ENCODE data around the gene FUT7. TPM values are rescaled to one million over a fixed set of nuclear protein-coding genes. Genes with fewer than 3 reads are reported as not detected.

Gene FUT7
- total and polyA plus RNA-seq, 2 experiments from 2014 or later: not detected

GRCh38 chr9:137025517-137025966 is 6.3 kb downstream of the FUT7 start:
- H3K36me3 ChIP-seq: no peaks in the 10 kb centered on the region
- no peak for TF ChIP-seq CTCF (IDR thresholded peaks at IDR 0.05; ENCODE audit: low read depth, low read length)
- H3K27ac ChIP-seq: no peak overlapping the region
- no peak overlapping the region for H3K4me3 ChIP-seq
- DNase-seq (ENCODE audit: low read depth in 1 of 2, low spot score in 1 of 2): no peak
- no peaks in the 10 kb centered on the region for H3K27me3 ChIP-seq
- H3K4me1 ChIP-seq (ENCODE audit: low read depth): peaks cover 5% of the 10 kb centered on the region
- H3K9me3 ChIP-seq (ENCODE audit: low read depth): no peaks in the 10 kb centered on the region

GRCh38 chr9:137023583-137023991 is 8.3 kb downstream of the FUT7 start:
- H3K4me3 ChIP-seq: no peak overlapping the region
- no peak overlapping the region for H3K27ac ChIP-seq
- no peak for DNase-seq (ENCODE audit: low read depth in 1 of 2, low spot score in 1 of 2)
- H3K27me3 ChIP-seq: no peaks in the 10 kb centered on the region
- no peaks in the 10 kb centered on the region for H3K36me3 ChIP-seq
- H3K4me1 ChIP-seq (ENCODE audit: low read depth): peaks cover 5% of the 10 kb centered on the region
- no peak for TF ChIP-seq CTCF (IDR thresholded peaks at IDR 0.05; ENCODE audit: low read depth, low read length)
- no peaks in the 10 kb centered on the region for H3K9me3 ChIP-seq (ENCODE audit: low read depth)

DNA sequence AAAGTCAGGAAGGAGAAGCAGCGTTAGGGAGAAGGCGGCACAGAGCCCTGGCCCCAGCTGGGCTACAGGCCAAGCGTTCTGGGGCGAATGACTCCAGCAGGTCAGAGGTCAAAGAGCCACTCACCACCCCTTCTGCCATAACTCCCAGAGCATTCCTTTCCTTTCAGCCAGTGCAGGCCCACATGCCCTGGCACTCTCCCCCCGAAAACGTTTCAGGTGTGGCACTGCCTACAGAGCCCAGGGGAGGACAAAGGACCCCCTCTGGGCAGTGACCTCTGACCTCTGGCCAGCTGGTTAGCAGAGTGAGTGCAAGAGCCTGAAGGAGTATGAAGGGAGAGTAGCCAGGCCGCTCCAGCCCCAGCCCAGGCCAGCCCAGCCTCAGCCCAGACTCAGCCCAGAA is 8.7 kb downstream of the FUT7 start:
- no peak overlapping the region for H3K4me3 ChIP-seq
- TF ChIP-seq CTCF (IDR thresholded peaks at IDR 0.05; ENCODE audit: low read depth, low read length): no peak
- DNase-seq (ENCODE audit: low read depth in 1 of 2, low spot score in 1 of 2): no peak

GRCh38 chr9:137022662-137023008 is 9.3 kb downstream of the FUT7 start:
- peaks cover 5% of the 10 kb centered on the region for H3K4me1 ChIP-seq (ENCODE audit: low read depth)
- H3K36me3 ChIP-seq: no peaks in the 10 kb centered on the region
- no peak for DNase-seq (ENCODE audit: low read depth in 1 of 2, low spot score in 1 of 2)
- TF ChIP-seq CTCF (IDR thresholded peaks at IDR 0.05; ENCODE audit: low read depth, low read length): no peak
- no peaks in the 10 kb centered on the region for H3K9me3 ChIP-seq (ENCODE audit: low read depth)
- H3K27ac ChIP-seq: no peak overlapping the region
- no peaks in the 10 kb centered on the region for H3K27me3 ChIP-seq
- H3K4me3 ChIP-seq: no peak overlapping the region

More for the DNA sequence above, 8.7 kb downstream of the FUT7 start:
- no peaks in the 10 kb centered on the region for H3K27me3 ChIP-seq
- H3K27ac ChIP-seq: no peak overlapping the region
- H3K4me1 ChIP-seq (ENCODE audit: low read depth): peaks cover 5% of the 10 kb centered on the region
- H3K36me3 ChIP-seq: no peaks in the 10 kb centered on the region
- H3K9me3 ChIP-seq (ENCODE audit: low read depth): no peaks in the 10 kb centered on the region

- DNase-seq (ENCODE audit: low read depth in 1 of 2, low spot score in 1 of 2): peak; percentile 13 to 47
- no peaks in the 10 kb centered on the region for H3K9me3 ChIP-seq (ENCODE audit: low read depth)
- no peak overlapping the region for H3K4me3 ChIP-seq
- H3K36me3 ChIP-seq: no peaks in the 10 kb centered on the region
- H3K4me1 ChIP-seq (ENCODE audit: low read depth): peaks cover under 1% of the 10 kb centered on the region
- no peaks in the 10 kb centered on the region for H3K27me3 ChIP-seq
- no peak overlapping the region for H3K27ac ChIP-seq
- no peak for TF ChIP-seq CTCF (IDR thresholded peaks at IDR 0.05; ENCODE audit: low read depth, low read length)
Observed at GRCh38 chr9:137021979-137022661, 9.8 kb downstream of the FUT7 start.

Data from cardiac muscle cell (in vitro differentiated cells and primary cell).